BJ (cell line): ENCODE results near the gene PCYT1B. TPM values are rescaled to one million over a fixed set of nuclear protein-coding genes. Genes with fewer than 3 reads are reported as not detected.
"Not testable (repeated sequence)": the region's sequence is repeated elsewhere in the genome, so short reads cannot be mapped to it uniquely, and the experiment has no call there.

Experiments used
- CTCF ChIA-PET: fragments of 350-600 bp; formaldehyde crosslinking; extraction: SDS; loops from one replicate; lab custom pipeline; 2021; ENCODE audit warnings: antibody characterized with exemption, inconsistent platforms; lab: Yijun Ruan, JAX
- POLR2A ChIA-PET: fragments of 300-600 bp; sonication (Branson Sonifier 250); formaldehyde crosslinking; extraction: SDS; loops from one replicate; lab custom pipeline; 2021; ENCODE audit warnings: antibody characterized with exemption; lab: Charles Lee
- DNase-seq: peaks from one replicate; pipeline ENCODE4 v3.0.0-alpha.2; 2011; ENCODE audit warnings: low read depth
- H3K27me3 ChIP-seq: 2 replicates; pipeline ENCODE4 v1.6.0; 2011; ENCODE audit warnings: low read length; ENCODE audit not compliant: control insufficient read depth, insufficient read depth
- H3K36me3 ChIP-seq: 2 replicates; pipeline ENCODE4 v1.5.1; 2011; ENCODE audit warnings: low read length; ENCODE audit not compliant: control insufficient read depth, insufficient read depth
- H3K4me3 ChIP-seq: 2 replicates; pipeline ENCODE4 v1.5.1; 2011; ENCODE audit warnings: low read depth, mild to moderate bottlenecking, control low read depth, low read length
- CTCF ChIP-seq: IDR thresholded peaks from 2 replicates; pipeline ENCODE4 v1.5.1; 2011; ENCODE audit warnings: low read depth, mild to moderate bottlenecking, control low read depth, inconsistent platforms, low read length, moderate library complexity; ENCODE audit not compliant: insufficient read depth
- polyA plus RNA-seq: library from polyadenylated mRNA; depleted of rRNA; stranded (reverse); fragments of >200 nt; gene quantifications from 2 replicates; pipeline ENCODE4 v1.2.3, GENCODE V29; 2011

PCYT1B gene
- polyA plus RNA-seq, 1 experiment: not detected

DNA sequence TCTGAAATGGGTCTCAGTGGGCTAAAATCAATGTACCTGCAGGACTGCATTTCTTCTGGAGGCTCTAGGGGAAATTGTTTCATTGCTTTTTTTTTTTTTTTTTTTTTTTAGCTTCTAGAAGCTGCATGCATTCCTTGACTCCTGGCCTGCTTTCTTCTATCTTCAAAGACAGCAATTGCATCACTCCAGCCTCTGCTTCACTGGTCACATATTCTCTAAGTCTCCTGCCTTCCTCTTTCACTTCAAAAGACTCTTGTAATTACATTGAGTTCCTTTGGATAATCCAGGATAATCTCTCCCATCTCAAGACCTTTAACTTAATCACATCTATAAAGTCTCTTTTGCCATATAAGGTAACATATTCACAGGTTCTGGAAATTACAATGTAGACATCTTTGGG, 11.3 kb upstream of the PCYT1B start:
- POLR2A ChIA-PET: no interaction called here
- CTCF ChIA-PET: no interaction called here
- Histone ChIP-seq H3K27me3 (no peaks in the 10 kb centered on the region), H3K36me3 (no peaks in the 10 kb centered on the region), H3K4me3 (no peak overlapping the region)
- DNase-seq: no peak
- no peak for TF ChIP-seq CTCF

GRCh38 chrX:24657671-24658386, 10.7 kb upstream of the PCYT1B start:
- ChIA-PET POLR2A (no interaction called here), CTCF (no interaction called here)
- no peak for TF ChIP-seq CTCF
- no peak for DNase-seq
- Histone ChIP-seq H3K4me3 (no peak overlapping the region), H3K27me3 (no peaks in the 10 kb centered on the region), H3K36me3 (no peaks in the 10 kb centered on the region)

GRCh38 chrX:24655679-24656078, 8.5 kb upstream of the PCYT1B start:
- CTCF ChIA-PET: interaction anchor here (1.9 kb wide), 1 partner anchor 21 kb away, joined by 4 read pairs; no protein-coding TSS in a partner anchor
- DNase-seq, H3K27me3 ChIP-seq, POLR2A ChIA-PET, H3K36me3 ChIP-seq, H3K4me3 ChIP-seq: not testable (repeated sequence)

DNA sequence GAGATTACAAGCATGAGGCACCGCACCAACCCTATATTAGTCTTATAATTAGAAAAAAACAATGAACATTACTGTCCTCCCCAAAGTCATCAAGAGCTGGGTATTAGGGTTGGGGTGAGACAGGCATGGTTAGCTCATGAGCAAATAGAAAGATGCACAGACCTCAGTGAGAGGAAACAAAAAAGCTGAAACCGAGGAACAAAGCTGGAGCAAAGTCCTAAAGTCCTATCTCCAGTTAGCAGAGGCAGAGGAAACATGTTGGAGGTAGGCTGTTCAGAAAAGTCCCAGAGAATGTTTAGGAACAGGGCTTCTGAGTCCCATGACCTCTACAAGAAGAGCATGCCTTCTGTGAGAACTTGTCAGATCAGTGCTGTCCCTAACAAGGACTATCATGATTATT, 4.6 kb upstream of the PCYT1B start:
- no peak for TF ChIP-seq CTCF
- no peaks in the 10 kb centered on the region for H3K36me3 ChIP-seq
- H3K27me3 ChIP-seq: no peaks in the 10 kb centered on the region
- no peak for DNase-seq
- H3K4me3 ChIP-seq: no peak overlapping the region
- ChIA-PET POLR2A (no interaction called here), CTCF (no interaction called here)

DNA sequence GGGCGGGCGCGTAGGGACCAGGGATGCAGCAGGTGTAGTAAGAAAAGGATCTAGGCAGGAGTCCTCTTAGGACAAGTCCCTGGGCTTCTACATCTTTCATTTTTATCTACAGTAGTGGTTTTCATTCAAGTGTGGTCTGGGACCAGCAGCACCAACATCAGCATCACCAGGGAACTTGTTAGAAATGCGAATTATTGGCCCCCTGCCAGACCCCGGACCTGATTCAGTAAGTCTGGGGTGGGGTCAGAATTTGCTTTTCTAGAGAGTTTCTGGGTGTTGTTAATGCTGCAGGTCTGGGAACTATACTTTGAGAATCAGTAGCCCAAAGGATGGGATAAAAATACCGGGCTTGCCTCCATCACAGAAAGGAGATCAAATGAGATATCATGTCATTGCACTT, 1.3 kb upstream of the PCYT1B start:
- Histone ChIP-seq H3K4me3 (no peak overlapping the region), H3K27me3 (peaks cover 1% of the 10 kb centered on the region; the same call in 1 of the 2 replicates), H3K36me3 (no peaks in the 10 kb centered on the region)
- ChIA-PET CTCF (no interaction called here), POLR2A (no interaction called here)
- TF ChIP-seq CTCF: no peak
- DNase-seq: no peak

DNA sequence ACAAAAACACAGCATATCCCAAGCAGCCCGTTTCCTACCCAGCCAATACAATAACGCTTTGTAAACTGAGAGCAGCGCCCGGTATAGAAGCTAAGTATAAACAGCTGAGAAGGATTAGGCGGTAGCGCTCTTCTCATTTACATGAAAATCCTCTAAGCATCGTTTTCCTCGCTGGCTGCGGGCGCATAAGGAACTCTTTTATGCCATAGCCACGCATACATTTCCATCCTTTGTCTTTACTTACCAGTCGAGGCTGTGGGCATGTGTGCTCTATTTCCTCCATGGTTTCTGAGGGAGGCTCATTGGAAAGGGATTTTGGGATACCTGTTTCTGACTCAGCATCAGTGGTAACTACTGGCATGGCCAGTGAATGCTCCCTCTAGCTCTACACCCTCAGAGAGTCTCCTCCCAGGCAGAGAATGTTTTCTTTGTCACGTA, 383 bp downstream of the PCYT1B start:
- POLR2A ChIA-PET: no interaction called here
- Histone ChIP-seq H3K4me3 (no peak overlapping the region), H3K36me3 (no peaks in the 10 kb centered on the region), H3K27me3 (peaks cover 1% of the 10 kb centered on the region; the same call in 1 of the 2 replicates)
- TF ChIP-seq CTCF: no peak
- CTCF ChIA-PET: no interaction called here
- DNase-seq: no peak
